Neural progenitor cell (in vitro differentiated cells): ENCODE results near the gene C22orf42. TPM values are rescaled to one million over a fixed set of nuclear protein-coding genes. Genes with fewer than 3 reads are reported as not detected.
A peak's percentile ranks its signal among the peaks of the same experiment; 100 is the strongest.

Experiments
- DNase-seq: peaks from one replicate; pipeline ENCODE4 v3.0.0-alpha.2; 2016; ENCODE audit warnings: low spot score
- H2AFZ ChIP-seq: fragments of 200-600 bp; sonication (generic); replicated peaks from 2 replicates; pipeline ENCODE4 v1.6.1; 2016; ENCODE audit warnings: antibody characterized with exemption
- H3F3A ChIP-seq: fragments of 200-600 bp; sonication (generic); 2 replicates; pipeline ENCODE4 v1.6.1; 2016; ENCODE audit warnings: antibody characterized with exemption, low read depth
- H3K27ac ChIP-seq: fragments of 200-600 bp; sonication (generic); 2 replicates; pipeline ENCODE4 v1.5.1; 2016; ENCODE audit warnings: mild to moderate bottlenecking
- H3K27me3 ChIP-seq: fragments of 200-600 bp; sonication (generic); 2 replicates; pipeline ENCODE4 v1.6.1; 2016; ENCODE audit warnings: mild to moderate bottlenecking, moderate library complexity
- H3K36me3 ChIP-seq: fragments of 200-600 bp; sonication (generic); 2 replicates; pipeline ENCODE4 v1.5.1; 2016
- H3K4me1 ChIP-seq: fragments of 200-600 bp; sonication (generic); 2 replicates; pipeline ENCODE4 v1.6.1; 2016; ENCODE audit warnings: mixed run types
- H3K4me2 ChIP-seq: fragments of 200-600 bp; sonication (generic); 2 replicates; pipeline ENCODE4 v1.6.1; 2016
- H3K4me3 ChIP-seq: fragments of 200-600 bp; sonication (generic); 2 replicates; pipeline ENCODE4 v1.5.1; 2016
- H3K79me2 ChIP-seq: fragments of 200-600 bp; sonication (generic); 2 replicates; pipeline ENCODE4 v1.6.1; 2016; ENCODE audit warnings: low read depth
- H3K9ac ChIP-seq: fragments of 200-600 bp; sonication (generic); 2 replicates; pipeline ENCODE4 v1.6.1; 2016
- H3K9me3 ChIP-seq: fragments of 200-600 bp; sonication (generic); 2 replicates; pipeline ENCODE4 v1.5.1; 2016; ENCODE audit warnings: low read depth
- H4K20me1 ChIP-seq: fragments of 200-600 bp; sonication (generic); 2 replicates; pipeline ENCODE4 v1.6.1; 2016; ENCODE audit warnings: low read depth
- H3K27ac Mint-ChIP-seq: 3 replicates; pipeline ENCODE4 v1.8.0; 2021; ENCODE audit warnings: mixed read lengths
- H3K27me3 Mint-ChIP-seq: 2 replicates; pipeline ENCODE4 v1.8.0; 2022; ENCODE audit warnings: low read depth, mild to moderate bottlenecking, inconsistent platforms, moderate library complexity, mixed read lengths; ENCODE audit not compliant: insufficient read depth
- H3K36me3 Mint-ChIP-seq: 3 replicates; pipeline ENCODE4 v1.8.0; 2021; ENCODE audit warnings: mixed read lengths
- H3K4me1 Mint-ChIP-seq: 3 replicates; pipeline ENCODE4 v1.8.0; 2021; ENCODE audit warnings: mixed read lengths
- H3K4me3 Mint-ChIP-seq: 3 replicates; pipeline ENCODE4 v1.8.0; 2021; ENCODE audit warnings: mild to moderate bottlenecking, moderate library complexity, mixed read lengths
- H3K9me3 Mint-ChIP-seq: 3 replicates; pipeline ENCODE4 v1.8.0; 2020; ENCODE audit warnings: mixed read lengths
- EZH2 ChIP-seq: fragments of 200-600 bp; sonication (generic); IDR thresholded peaks from 2 replicates; pipeline ENCODE4 v1.6.1; 2017; ENCODE audit warnings: antibody characterized with exemption, mild to moderate bottlenecking, moderate library complexity
- EZH2phosphoT487 ChIP-seq: fragments of 200-600 bp; sonication (generic); IDR thresholded peaks from 2 replicates; pipeline ENCODE4 v1.6.1; 2017; ENCODE audit warnings: antibody characterized with exemption
- total RNA-seq: library from RNA; depleted of rRNA; stranded (reverse); fragments of >200 nt; gene quantifications from 2 replicates; pipeline ENCODE4 v1.2.3, GENCODE V29; 2015; ENCODE audit warnings: low replicate concordance
- TF ChIP-seq, protein P1 (sequence below): fragments of 200-600 bp; sonication (generic); IDR thresholded peaks from 2 replicates; pipeline ENCODE4 v1.5.1; 2017; ENCODE audit warnings: antibody characterized with exemption, mild to moderate bottlenecking

The C22orf42 gene
- total RNA-seq, 1 donor from 2014 or later = not detected

DNA sequence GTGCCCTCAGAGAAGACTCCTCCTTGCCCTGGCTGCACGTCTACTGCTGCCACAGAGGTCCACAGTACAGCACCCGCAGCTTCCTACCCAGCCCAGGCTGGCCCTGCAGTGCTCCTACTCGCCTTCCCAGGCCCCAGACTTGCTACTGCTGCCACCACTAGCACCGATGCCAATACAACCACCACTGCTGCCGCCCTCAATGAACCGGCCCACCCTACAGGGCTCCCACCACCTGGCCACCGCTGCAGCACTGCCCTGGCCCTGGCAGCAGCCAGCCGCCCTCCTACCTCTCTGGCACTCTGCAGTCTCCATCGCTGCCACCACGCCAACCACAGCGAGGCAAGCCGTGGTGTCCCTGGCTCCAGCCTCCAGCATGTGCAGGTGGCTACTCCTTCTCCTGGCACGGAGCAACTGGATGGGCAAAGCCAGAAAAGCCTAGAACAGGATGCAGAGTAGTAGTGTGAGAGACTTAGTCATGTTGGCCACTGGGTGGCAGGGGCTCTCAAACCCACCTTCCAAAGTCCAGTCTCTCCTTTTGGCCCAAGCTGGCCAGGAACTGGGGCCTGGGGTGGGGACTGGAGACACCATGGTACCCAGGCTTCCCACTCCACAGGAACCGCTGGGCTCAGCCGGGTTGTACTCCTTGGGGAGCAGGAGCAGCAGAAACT lies 39.4 kb downstream of the C22orf42 start:
- DNase-seq = no peak
- Histone ChIP-seq H3K4me3 (no peak overlapping the region), H3K27me3 (peaks cover 28% of the 10 kb centered on the region), H3K9ac (no peak overlapping the region), H3K79me2 (no peaks in the 10 kb centered on the region), H3K4me1 (no peaks in the 10 kb centered on the region), H3K4me2 (no peak overlapping the region), H3K9me3 (no peaks in the 10 kb centered on the region), H3K36me3 (no peaks in the 10 kb centered on the region), H4K20me1 (no peaks in the 10 kb centered on the region), H3F3A (no peaks in the 10 kb centered on the region), H3K27ac (no peak overlapping the region), H2AFZ (no peak overlapping the region)
- Mint-ChIP-seq H3K4me1 (no peaks in the 10 kb centered on the region), H3K27ac (no peak overlapping the region), H3K36me3 (no peaks in the 10 kb centered on the region), H3K27me3 (peaks cover 2% of the 10 kb centered on the region), H3K4me3 (no peak overlapping the region), H3K9me3 (no peaks in the 10 kb centered on the region)
- TF ChIP-seq EZH2phosphoT487 (no peak), EZH2 (no peak)
- TF ChIP-seq, protein P1, sequence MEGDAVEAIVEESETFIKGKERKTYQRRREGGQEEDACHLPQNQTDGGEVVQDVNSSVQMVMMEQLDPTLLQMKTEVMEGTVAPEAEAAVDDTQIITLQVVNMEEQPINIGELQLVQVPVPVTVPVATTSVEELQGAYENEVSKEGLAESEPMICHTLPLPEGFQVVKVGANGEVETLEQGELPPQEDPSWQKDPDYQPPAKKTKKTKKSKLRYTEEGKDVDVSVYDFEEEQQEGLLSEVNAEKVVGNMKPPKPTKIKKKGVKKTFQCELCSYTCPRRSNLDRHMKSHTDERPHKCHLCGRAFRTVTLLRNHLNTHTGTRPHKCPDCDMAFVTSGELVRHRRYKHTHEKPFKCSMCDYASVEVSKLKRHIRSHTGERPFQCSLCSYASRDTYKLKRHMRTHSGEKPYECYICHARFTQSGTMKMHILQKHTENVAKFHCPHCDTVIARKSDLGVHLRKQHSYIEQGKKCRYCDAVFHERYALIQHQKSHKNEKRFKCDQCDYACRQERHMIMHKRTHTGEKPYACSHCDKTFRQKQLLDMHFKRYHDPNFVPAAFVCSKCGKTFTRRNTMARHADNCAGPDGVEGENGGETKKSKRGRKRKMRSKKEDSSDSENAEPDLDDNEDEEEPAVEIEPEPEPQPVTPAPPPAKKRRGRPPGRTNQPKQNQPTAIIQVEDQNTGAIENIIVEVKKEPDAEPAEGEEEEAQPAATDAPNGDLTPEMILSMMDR = no peak

DNA sequence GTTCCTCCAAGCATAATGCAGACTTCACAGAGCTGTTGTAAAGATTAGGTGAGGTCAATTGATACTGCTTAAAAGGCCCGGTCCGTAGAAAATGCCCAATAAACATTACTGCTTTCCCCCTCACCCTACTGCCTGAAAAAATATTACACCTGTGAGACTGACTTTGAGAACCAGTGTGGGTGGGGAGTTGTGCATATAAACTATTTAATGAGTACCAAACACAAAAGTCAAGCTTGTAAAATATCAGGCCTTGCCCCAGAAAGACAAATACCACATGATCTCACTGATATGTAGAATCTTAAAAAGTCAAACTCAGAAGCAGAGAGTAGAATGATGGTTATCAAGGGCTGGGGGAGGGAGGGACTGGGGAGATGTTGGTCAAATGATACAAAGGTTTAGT lies 46.7 kb downstream of the C22orf42 start:
- Mint-ChIP-seq H3K27me3 (peaks cover 3% of the 10 kb centered on the region), H3K36me3 (no peaks in the 10 kb centered on the region), H3K4me3 (no peak overlapping the region), H3K9me3 (no peaks in the 10 kb centered on the region), H3K4me1 (no peaks in the 10 kb centered on the region), H3K27ac (no peak overlapping the region)
- Histone ChIP-seq H3K79me2 (no peaks in the 10 kb centered on the region), H3K4me1 (no peaks in the 10 kb centered on the region), H3K9ac (no peak overlapping the region), H3K4me2 (no peak overlapping the region), H3K36me3 (no peaks in the 10 kb centered on the region), H3K4me3 (no peak overlapping the region), H2AFZ (no peak overlapping the region), H4K20me1 (no peaks in the 10 kb centered on the region), H3F3A (no peaks in the 10 kb centered on the region), H3K9me3 (no peaks in the 10 kb centered on the region), H3K27me3 (peaks cover 68% of the 10 kb centered on the region), H3K27ac (no peak overlapping the region)
- TF ChIP-seq EZH2phosphoT487 (no peak), EZH2 (no peak)
- TF ChIP-seq, protein P1 = no peak
- DNase-seq = no peak

DNA sequence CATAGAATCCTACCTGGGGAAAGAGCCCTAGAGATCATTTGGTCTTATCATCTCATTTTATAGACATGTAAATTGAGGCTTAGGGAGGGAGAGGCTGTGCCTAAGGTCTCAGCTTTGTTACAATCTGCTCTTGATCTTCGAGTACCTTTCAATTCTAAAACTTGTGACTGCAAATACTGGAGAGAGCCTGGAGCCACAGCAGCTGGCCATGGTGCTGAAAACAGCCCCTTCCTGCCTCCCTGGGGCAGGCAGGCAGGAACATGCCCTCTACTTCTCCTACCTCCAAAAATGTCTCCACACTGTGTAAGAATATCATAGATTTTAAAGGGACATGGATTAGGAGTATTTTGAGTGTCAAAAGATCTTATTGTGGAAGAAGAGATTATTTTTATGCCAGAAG lies 52.2 kb downstream of the C22orf42 start:
- Mint-ChIP-seq H3K27ac (no peak overlapping the region), H3K27me3 (peaks cover 8% of the 10 kb centered on the region), H3K4me3 (no peak overlapping the region), H3K9me3 (no peaks in the 10 kb centered on the region), H3K36me3 (no peaks in the 10 kb centered on the region), H3K4me1 (no peaks in the 10 kb centered on the region)
- Histone ChIP-seq H3K27me3 (peaks cover 54% of the 10 kb centered on the region), H3K36me3 (no peaks in the 10 kb centered on the region), H3K79me2 (no peaks in the 10 kb centered on the region), H3K4me2 (no peak overlapping the region), H4K20me1 (peaks cover 6% of the 10 kb centered on the region), H3K27ac (no peak overlapping the region), H3K9ac (no peak overlapping the region), H3K4me3 (no peak overlapping the region), H3K9me3 (no peaks in the 10 kb centered on the region), H2AFZ (no peak overlapping the region), H3K4me1 (no peaks in the 10 kb centered on the region), H3F3A (no peaks in the 10 kb centered on the region)
- no peak for TF ChIP-seq EZH2phosphoT487
- TF ChIP-seq EZH2 = no peak
- TF ChIP-seq, protein P1 = no peak
- peak; percentile 69 for DNase-seq
